Kidney epithelial cell (primary cell): ENCODE data around the gene PARN. TPM values are rescaled to one million over a fixed set of nuclear protein-coding genes. Genes with fewer than 3 reads are reported as not detected.
A peak's percentile ranks its signal among the peaks of the same experiment; 100 is the strongest.

Experiments
- DNase-seq: peaks from one replicate; pipeline ENCODE4 v3.0.0-alpha.2; 2010; ENCODE audit warnings: low read depth
- H3K27me3 ChIP-seq: 2 replicates; pipeline ENCODE4 v1.6.0; 2011; ENCODE audit warnings: low read length; ENCODE audit not compliant: control insufficient read depth, insufficient read depth
- H3K36me3 ChIP-seq: 2 replicates; pipeline ENCODE4 v1.5.1; 2011; ENCODE audit warnings: low read length; ENCODE audit not compliant: control insufficient read depth, insufficient read depth
- H3K4me3 ChIP-seq: 2 replicates; pipeline ENCODE4 v1.5.1; 2011; ENCODE audit warnings: low read depth, mild to moderate bottlenecking, control low read depth, low read length
- CTCF ChIP-seq: IDR thresholded peaks from 2 replicates; pipeline ENCODE4 v1.5.1; 2011; ENCODE audit warnings: mild to moderate bottlenecking, moderate library complexity, low read length, control low read depth, inconsistent platforms; ENCODE audit not compliant: insufficient read depth, poor library complexity, severe bottlenecking
- total RNA-seq: library from RNA; depleted of rRNA; stranded (reverse); fragments of >200 nt; gene quantifications from 2 replicates; pipeline ENCODE4 v1.2.3, GENCODE V29; 2015

The PARN gene
- total RNA-seq, 1 donor from 2014 or later = 28.0 TPM

DNA sequence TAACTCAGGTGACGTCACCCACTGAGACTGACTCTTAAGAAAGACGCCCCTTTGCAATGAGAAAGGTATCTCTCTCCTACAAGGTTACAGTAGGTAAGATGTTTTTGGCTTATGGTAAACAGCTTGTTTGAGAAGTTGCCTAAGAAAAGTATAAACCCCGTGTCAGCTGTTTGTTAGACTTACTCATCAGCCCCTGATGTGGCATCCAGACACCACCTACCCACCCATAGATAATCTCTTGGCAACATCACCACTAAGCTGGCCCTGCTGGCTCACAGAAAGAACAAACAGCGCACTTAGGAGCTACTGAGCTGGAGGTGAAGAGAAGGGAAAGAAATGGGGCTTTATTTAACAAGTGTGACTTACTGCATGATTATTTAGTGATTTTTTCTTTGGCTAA is 121.0 kb downstream of the PARN start:
- H3K4me3 ChIP-seq = no peak overlapping the region
- TF ChIP-seq CTCF = no peak
- no peaks in the 10 kb centered on the region for H3K36me3 ChIP-seq
- no peaks in the 10 kb centered on the region for H3K27me3 ChIP-seq
- DNase-seq = peak; percentile 29

DNA sequence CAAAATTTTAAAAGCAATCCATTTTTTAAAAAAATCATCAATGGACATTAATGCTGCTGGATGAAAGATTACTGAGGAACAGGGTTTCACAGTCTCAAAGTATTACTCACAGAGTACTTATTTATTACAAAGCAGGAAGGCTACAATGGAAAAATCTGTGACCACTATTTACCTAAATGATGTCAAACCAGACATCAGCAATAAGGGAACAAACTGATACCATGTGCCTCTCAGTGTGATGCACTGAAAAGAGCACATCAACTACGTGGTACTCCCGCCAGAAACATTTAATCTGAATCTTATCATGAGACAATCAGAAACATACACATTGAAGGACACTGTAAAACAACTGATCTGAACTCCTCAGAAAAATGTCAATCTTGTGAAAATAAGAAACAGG is 124.2 kb downstream of the PARN start:
- no peaks in the 10 kb centered on the region for H3K36me3 ChIP-seq
- DNase-seq = no peak
- H3K4me3 ChIP-seq = no peak overlapping the region
- no peaks in the 10 kb centered on the region for H3K27me3 ChIP-seq
- no peak for TF ChIP-seq CTCF

DNA sequence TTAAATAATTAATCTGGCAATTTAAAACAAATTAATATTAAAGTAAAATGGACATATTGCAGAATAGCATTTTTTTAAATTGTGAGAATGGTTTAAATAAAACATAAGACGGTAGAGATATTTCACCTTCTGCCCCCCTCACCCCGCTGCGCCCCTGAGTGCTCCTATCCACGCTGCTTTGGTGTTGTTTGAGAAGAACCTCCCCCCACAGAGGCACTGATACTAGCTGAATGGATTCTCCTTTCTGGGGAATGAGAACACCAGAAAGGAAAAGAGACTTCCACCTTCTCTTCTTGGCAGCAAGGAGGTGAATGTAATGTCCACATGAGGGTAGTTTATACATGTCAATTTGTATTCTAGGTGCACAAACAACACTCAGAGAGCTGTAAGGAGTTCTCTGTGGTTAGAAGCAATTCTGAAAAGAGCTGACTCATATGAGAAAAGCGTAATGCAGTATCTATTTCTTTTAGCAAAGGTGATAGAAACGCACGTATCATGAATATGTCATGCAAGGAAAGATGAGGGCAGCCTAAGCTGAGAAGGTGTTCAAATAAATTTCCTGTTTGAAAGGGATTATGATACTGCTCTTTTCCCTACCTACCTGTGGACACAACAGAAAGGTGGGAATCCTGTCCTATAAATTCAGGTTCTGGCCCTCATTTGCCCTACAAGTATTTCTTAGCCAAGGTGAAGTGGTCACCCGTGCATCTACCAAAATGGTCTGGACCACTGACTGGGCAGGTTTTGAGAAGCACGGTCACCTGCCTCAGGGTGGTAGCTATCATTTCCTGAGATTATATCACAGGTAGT is 126.9 kb downstream of the PARN start:
- H3K27me3 ChIP-seq = no peaks in the 10 kb centered on the region
- no peak overlapping the region for H3K4me3 ChIP-seq
- no peak for TF ChIP-seq CTCF
- H3K36me3 ChIP-seq = no peaks in the 10 kb centered on the region
- peak; percentile 70 for DNase-seq

DNA sequence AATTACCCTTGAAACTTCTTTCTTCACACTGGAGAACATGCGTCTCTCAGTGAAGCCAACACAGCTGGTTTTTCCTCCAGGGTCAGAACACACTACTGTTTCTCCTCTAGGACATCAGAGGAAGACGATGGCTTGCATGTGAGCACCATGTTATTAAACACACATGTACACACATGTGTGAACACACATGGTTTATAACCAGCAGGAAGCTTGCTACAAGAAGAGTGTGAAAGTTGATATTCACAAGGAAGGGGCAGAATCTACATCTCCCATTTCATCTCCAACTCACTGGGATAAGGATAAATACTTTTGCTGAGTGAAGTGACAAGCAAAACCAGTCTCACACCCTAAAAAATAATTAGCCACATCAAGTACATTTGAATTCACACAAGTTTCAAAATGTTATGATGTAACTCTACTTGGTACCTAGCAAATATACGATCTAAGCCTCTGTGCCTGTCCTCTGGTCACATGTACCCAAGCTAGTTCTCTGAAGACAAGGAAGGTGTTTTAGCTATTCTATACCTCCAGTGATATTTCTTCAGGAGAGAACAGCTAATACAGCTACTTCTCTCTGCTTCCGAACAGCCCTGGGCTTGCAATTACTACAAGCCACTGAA is 127.7 kb downstream of the PARN start:
- Histone ChIP-seq H3K4me3 (no peak overlapping the region), H3K36me3 (no peaks in the 10 kb centered on the region), H3K27me3 (no peaks in the 10 kb centered on the region)
- DNase-seq = no peak
- no peak for TF ChIP-seq CTCF

- no peak for TF ChIP-seq CTCF
- no peak overlapping the region for H3K4me3 ChIP-seq
Observed at GRCh38 chr16:14501331-14502255, 128.5 kb downstream of the PARN start.

More at GRCh38 chr16:14501331-14502255, 128.5 kb downstream of the PARN start:
- peak; percentile 91 for DNase-seq
- Histone ChIP-seq H3K36me3 (no peaks in the 10 kb centered on the region), H3K27me3 (no peaks in the 10 kb centered on the region)
